SH-SY5Y (cell line): ENCODE data around the gene LYPD6B.

ENCODE experiments used
- GATA2 ChIP-seq: IDR thresholded peaks from 2 replicates; pipeline ENCODE4 v1.6.1; 2011; ENCODE audit warnings: mild to moderate bottlenecking, low read depth, low read length
- GATA3 ChIP-seq: IDR thresholded peaks from 2 replicates; pipeline ENCODE4 v1.6.1; 2011; ENCODE audit warnings: low read depth, mild to moderate bottlenecking, low read length, moderate library complexity

- no peak for TF ChIP-seq GATA2
- TF ChIP-seq GATA3, result no peak
These were observed 15.4 kb upstream of the LYPD6B start for GRCh38 chr2:149023091-149023490.
